GM19455 (cell line): ENCODE measurements around the gene CEP95.
"Not testable (repeated sequence)": the region's sequence is repeated elsewhere in the genome, so short reads cannot be mapped to it uniquely, and the experiment has no call there.

ENCODE experiments used
- ATAC-seq: cut with Tn5 transposase; IDR thresholded peaks from one replicate; pipeline ENCODE4 v1.9.1; 2021; ENCODE audit not compliant: unreplicated experiment

CEP95 gene

DNA sequence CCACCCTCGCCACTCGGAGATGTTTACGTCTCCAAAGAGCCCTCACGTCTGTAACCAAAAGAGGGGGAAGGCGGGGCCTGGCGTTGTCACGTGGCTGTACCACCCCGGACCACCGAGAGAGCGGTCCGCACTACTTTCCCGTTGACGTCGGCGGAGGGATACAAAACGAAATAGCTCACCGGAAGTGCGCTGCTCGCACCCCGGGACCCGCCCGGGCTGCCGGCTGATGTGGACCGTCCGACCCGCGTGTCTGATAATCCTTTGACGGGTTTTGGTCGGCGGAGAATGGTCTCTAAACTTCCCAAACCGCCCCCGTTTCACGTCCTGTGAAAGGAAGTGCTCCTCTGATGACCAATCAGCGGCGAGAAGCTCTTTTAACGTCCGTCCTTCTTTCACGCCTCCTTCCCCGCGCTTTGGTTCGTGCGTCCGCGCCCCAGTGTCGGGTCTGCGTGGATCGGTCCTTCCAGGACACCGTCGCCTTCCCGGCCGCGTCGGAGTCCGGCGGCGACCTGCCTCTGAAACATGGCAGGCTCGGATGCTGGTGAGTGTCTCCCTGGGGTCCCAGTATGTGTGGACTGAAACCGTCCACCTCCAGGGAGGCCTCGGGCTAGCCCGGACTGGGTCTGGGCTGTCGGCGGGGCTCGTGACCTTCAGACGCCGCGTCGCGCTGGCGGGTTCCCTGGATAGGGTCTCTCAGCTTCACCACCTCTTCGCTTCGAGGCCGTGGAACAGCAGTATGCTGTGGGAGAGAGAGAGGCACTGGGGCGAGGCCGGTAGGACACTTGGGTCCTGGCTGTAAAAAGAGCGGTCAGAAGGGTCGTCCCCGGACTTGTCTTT, at the start of gene CEP95:
Gene CEP95 (plus strand): TSS at position 402 of the 837 bp plus-strand sequence. CDS start 121 bp downstream, at position 523.
- ATAC-seq: peak; percentile 58

DNA sequence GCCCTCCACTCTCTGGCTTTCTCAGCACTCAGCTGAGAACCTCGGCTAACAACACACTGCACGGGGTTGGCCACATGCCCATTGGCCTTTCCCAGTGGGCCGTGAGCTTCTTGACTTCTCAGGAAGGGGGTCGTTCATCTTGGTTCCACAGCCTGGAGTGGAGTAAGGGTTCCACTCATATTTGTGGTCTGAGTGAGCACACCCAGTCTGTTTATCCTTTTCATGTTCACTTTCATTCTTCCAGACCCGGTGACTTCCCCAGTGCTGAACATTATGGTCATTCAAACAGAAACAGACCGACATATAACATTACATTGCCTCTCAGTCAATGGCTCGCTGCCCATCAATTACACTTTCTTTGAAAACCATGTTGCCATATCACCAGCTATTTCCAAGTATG, 49.6 kb upstream of the CEP95 start:
- no peak for ATAC-seq

DNA sequence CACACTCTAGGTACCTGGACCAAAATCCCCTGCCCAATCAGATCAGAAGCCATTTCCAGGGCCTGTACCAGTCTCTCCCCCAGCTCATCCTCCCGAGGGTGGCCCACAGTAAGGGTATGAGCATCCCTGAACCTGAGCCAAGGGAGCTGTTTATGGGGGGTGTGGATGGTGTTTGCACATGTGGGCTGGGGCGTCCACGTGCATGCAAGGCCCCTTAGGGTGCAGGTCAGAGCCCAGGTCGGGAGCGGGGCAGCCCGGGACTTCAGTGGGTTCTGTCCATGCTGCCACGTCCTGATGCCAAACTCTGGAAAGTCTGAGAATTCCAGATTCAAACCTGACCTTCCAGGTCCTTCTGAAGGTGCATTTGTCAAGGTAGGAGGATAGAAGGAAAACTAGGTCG, 48.0 kb upstream of the CEP95 start:
- no peak for ATAC-seq

- ATAC-seq: no peak
Measured at GRCh38 chr17:64459284-64459747, 47.5 kb upstream of the CEP95 start.

GRCh38 chr17:64459818-64460217, 47.0 kb upstream of the CEP95 start:
- ATAC-seq: not testable (repeated sequence)

DNA sequence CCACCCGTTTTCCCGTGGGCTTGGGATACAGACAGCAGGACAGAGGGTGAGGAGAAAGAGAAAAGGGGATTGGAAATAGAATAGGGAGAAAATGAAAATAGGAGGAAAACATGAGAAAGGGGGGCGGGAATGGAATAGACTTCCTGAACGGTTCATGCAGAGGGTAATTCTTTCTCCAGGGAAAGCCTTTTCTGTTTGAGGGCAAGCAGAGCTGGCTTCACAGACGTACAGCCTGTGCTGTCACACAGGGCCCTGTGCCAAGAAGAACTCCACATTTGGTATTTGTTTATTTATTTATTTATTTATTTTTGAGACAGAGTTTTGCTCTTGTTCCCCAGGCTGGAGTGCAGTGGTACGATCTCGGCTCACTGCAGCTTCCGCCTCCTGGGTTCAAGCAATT, 45.8 kb upstream of the CEP95 start:
- no peak for ATAC-seq

GRCh38 chr17:64461788-64462187, 45.0 kb upstream of the CEP95 start:
- ATAC-seq: no peak

- no peak for ATAC-seq
Measured at GRCh38 chr17:64466019-64466735, 40.6 kb upstream of the CEP95 start.

- not testable (repeated sequence) for ATAC-seq
Measured at GRCh38 chr17:64466834-64467233, 39.9 kb upstream of the CEP95 start.

DNA sequence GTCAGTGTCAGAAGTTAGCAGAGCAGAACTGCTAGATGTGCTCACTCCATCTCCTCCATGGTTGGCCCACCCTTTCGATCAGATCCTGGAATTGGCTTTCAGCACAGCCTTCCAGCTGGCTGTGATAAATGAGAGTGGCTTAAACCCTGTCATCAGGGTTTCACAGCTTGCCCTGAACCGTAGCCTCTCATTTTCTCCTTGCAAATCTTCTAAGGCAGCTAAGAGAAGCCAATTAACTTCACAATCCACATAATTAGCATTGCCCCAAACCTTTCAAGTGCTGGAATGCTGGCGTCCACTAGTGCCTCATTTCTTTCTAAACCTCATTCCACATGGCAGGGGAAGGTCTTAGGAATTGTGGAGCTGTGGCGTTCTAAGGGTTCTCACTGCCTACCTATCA, 36.2 kb upstream of the CEP95 start:
- ATAC-seq: no peak

DNA sequence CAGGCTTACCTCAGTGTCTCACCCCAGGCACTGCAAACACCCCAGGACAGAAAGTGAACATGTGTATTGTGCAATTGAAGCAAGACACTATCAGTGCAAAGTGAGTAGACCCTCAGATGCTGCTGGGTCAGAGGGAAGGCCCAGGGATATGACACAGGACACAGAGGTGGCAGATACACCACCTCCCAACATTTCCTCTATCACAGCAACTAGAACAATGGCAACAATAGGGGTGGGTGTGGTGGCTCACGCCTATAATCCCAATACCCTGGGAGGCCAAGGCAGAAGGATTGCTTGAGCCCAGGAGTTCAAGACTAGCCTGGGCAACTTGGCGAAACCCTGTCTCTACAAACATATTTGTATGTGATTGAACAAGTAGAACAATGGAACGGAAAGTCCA, 35.3 kb upstream of the CEP95 start:
- no peak for ATAC-seq

DNA sequence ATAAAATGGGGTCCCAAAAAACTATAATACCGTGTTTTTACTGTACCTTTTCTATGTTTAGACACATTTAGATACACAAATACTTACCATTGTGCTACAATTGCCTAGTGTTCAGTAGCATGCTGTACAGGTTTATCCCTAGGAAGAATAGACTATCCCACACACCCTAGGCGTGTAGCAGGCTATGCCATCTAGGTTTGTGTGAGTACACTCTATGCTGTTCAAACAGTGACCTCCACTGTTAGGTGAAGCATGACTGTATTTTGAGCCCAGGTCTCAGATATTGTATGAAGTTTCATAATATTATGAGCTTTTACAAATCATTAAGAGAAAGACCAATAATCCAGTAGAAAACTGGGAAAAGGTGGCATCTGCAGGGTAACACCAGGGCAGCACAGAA, 34.2 kb upstream of the CEP95 start:
- no peak for ATAC-seq

- ATAC-seq: no peak
Measured at GRCh38 chr17:64477849-64478248, 28.9 kb upstream of the CEP95 start.

DNA sequence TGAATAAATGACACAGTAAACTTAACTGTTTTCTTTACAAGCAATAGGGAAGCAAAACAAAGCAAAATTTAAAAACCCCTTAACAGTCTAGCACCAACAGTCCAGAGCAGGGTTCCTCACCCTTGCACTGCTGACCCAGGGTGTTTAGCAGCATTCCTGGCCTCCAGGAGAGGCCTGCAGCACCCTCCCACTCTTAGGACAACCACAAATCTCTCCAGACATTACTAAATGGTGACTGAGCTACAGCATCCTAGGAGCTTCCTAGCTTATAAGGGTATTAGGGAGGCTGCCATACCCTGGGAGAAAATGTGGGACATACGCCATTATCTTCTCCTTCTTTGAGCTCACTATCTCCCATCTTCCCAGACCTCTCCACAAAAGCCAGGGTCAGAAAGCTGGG, 25.8 kb upstream of the CEP95 start:
- ATAC-seq: no peak

GRCh38 chr17:64484380-64484779, 22.4 kb upstream of the CEP95 start:
- no peak for ATAC-seq

GRCh38 chr17:64488301-64488700, 18.5 kb upstream of the CEP95 start:
- ATAC-seq: no peak

- ATAC-seq: no peak
Measured at GRCh38 chr17:64491034-64491860, 15.5 kb upstream of the CEP95 start.

DNA sequence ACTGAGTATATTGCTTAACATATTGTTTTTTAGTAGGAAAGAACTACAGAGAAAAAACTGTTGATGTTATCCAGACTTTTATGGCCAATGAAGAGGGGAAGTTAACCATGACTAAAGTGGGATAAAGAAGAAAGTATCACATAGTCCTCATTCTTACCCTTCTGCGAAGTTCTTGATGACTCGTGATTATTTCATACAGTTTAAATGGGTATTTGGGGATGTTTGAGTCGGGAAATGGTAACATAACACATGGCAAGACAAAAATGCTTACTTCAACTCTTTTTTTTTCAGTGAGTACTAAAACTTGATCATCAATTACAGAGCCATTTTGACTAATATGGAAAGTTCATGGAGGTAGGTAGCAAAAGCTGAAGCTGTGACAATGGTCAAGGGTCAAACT, 14.8 kb upstream of the CEP95 start:
- no peak for ATAC-seq

DNA sequence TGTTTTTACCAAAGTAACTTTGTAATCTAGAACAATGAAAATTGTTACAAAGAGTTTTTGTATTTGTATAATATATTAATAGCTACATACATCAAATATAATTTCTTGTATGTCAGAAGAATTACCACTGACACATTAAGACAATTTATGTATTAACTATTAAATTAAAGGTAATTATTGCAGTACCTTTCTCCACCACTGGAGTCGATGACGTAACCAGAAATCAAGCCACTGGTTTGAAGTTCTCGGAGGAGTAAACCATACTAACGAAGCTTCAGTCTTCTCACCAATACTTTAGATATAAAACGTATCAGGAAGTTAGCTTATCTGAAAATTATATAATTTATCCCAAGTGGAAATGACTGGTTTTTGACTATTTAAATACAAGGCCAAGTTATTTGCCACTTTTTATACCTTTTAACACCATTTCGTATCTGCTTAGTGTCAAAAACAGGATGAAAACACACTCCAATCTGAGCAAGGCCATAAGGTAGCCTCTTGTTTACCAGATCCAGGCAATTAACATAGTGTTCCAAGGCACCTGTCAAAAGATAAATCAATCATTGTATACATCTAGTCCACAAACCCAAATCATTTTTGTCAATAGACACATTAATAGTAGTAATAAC, 14.2 kb upstream of the CEP95 start:
- no peak for ATAC-seq

- ATAC-seq: no peak
Measured at GRCh38 chr17:64494121-64494520, 12.7 kb upstream of the CEP95 start.

- not testable (repeated sequence) for ATAC-seq
Measured at GRCh38 chr17:64495300-64495699, 11.5 kb upstream of the CEP95 start.
